Gastroesophageal sphincter (tissue), 4 donors: ENCODE measurements around the gene MAML3. TPM values are rescaled to one million over a fixed set of nuclear protein-coding genes. Genes with fewer than 3 reads are reported as not detected.
A peak's percentile ranks its signal among the peaks of the same experiment; 100 is the strongest.

Experiments
- ATAC-seq: fragments of 150-250 bp; one replicate; pipeline ENCODE4 v1.9.1; 2016; ENCODE audit warnings: mild to moderate bottlenecking, moderate library complexity
- H3K27ac ChIP-seq, 4 donors: fragments of 200-600 bp; sonication (generic) in 3 of 4; 1 replicate in 3 of 4; 2 replicates in 1 of 4; pipeline ENCODE4 v1.5.1; 2016 to 2019
- H3K27me3 ChIP-seq: fragments of 200-600 bp; sonication (generic); one replicate; pipeline ENCODE4 v1.5.1; 2019
- H3K36me3 ChIP-seq, 2 donors: fragments of 200-600 bp; sonication (generic); one replicate each; pipeline ENCODE4 v1.5.1; 2019; ENCODE audit warnings: control low read depth in 1 of 2
- H3K4me1 ChIP-seq, 3 donors: fragments of 200-600 bp; sonication (generic); 1 replicate in 2 of 3; 2 replicates in 1 of 3; pipeline ENCODE4 v1.5.1; 2016 to 2019; ENCODE audit warnings: control low read depth in 2 of 3
- H3K4me3 ChIP-seq, 2 donors: fragments of 200-600 bp; sonication (generic); one replicate each; pipeline ENCODE4 v1.5.1; 2019; ENCODE audit warnings: mild to moderate bottlenecking in 1 of 2, moderate library complexity in 1 of 2
- H3K9me3 ChIP-seq, 3 donors: fragments of 200-600 bp; sonication (generic); one replicate each; pipeline ENCODE4 v1.5.1; 2017 to 2019; ENCODE audit warnings: control low read depth in 2 of 3
- EP300 ChIP-seq: sonication (generic); formaldehyde crosslinking; IDR thresholded peaks from one replicate; pipeline ENCODE4 v1.6.1; 2017; ENCODE audit warnings: antibody characterized with exemption, mild to moderate bottlenecking
- POLR2A ChIP-seq, 2 donors: fragments of 450-650 bp; IDR thresholded peaks; one replicate each; pipeline ENCODE4 v1.6.1; 2017; ENCODE audit warnings: antibody characterized with exemption in 2 of 2, mild to moderate bottlenecking in 2 of 2, moderate library complexity in 1 of 2
- POLR2AphosphoS5 ChIP-seq: sonication (generic); formaldehyde crosslinking; IDR thresholded peaks from one replicate; pipeline ENCODE4 v1.6.1; 2017; ENCODE audit warnings: antibody characterized with exemption
- WGBS, 2 donors: methylation state at CpG; one replicate each; pipeline ENCODE4 v1.1.5; 2018; ENCODE audit warnings: low coverage in 1 of 2; 5-methylcytosine and 5-hydroxymethylcytosine counted together
- total RNA-seq, 4 donors: library from RNA; depleted of rRNA; stranded (reverse); fragments of >200 nt; gene quantifications; one replicate each; pipeline ENCODE4 v1.1.0, GENCODE V29; 2016
- TF ChIP-seq, protein P1 (sequence below), 4 experiments: fragments of 200-600 bp in 2 of 4; fragments of 450-650 bp in 2 of 4; sonication (generic) in 1 of 4; IDR thresholded peaks; one replicate each; pipeline ENCODE4 v1.5.1; 2017 to 2019; ENCODE audit warnings: antibody characterized with exemption in 4 of 4, mild to moderate bottlenecking in 2 of 4, moderate library complexity in 2 of 4

Gene MAML3
- total RNA-seq, 4 donors from 2014 or later = 5.3 to 10.6 (median 9.3) TPM

DNA sequence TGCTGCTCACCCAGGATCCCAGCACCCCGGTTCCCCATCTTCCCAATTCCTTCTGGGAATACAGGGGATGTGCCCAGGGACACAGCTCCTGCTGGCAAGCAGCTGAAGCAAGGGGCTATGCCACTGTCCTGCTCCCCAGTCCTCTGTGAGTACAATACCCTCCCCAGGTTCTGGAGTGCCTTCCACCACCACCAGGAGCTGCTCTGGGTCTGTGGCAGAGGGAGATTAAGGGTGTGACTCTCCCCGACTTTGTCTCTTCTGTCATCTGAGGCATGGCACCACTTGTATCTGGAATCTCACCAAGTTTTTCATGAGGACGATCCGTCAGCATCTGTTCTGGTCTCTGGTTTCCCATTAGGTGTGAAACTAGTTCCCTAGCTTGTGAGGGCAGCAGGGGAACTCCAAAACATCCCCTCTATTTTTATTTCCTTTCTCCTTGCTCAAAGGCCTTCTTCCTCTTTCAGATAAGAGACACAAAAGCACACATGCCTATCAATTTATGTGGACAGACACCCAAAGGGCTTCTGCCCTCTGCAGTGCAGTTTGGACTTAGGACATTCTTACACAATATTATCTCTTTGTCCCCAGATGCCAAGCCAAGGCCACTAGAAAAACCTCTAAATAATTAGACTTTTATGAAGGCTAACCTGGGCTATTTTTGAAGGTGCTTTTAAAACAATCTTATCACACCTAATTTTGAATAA lies 461.5 kb downstream of the MAML3 start:
- H3K4me1 ChIP-seq = peaks cover 0 to 12% (median 0%) of the 10 kb centered on the region in 3 donors
- no peak for ATAC-seq
- H3K27ac ChIP-seq = no peak overlapping the region
- no peaks in the 10 kb centered on the region for H3K27me3 ChIP-seq
- H3K36me3 ChIP-seq = peaks cover 0 to 24% of the 10 kb centered on the region in 2 donors
- no peak for TF ChIP-seq POLR2A (IDR thresholded peaks at IDR 0.05)
- no peak for TF ChIP-seq POLR2AphosphoS5
- TF ChIP-seq, protein P1, sequence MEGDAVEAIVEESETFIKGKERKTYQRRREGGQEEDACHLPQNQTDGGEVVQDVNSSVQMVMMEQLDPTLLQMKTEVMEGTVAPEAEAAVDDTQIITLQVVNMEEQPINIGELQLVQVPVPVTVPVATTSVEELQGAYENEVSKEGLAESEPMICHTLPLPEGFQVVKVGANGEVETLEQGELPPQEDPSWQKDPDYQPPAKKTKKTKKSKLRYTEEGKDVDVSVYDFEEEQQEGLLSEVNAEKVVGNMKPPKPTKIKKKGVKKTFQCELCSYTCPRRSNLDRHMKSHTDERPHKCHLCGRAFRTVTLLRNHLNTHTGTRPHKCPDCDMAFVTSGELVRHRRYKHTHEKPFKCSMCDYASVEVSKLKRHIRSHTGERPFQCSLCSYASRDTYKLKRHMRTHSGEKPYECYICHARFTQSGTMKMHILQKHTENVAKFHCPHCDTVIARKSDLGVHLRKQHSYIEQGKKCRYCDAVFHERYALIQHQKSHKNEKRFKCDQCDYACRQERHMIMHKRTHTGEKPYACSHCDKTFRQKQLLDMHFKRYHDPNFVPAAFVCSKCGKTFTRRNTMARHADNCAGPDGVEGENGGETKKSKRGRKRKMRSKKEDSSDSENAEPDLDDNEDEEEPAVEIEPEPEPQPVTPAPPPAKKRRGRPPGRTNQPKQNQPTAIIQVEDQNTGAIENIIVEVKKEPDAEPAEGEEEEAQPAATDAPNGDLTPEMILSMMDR (IDR thresholded peaks at IDR 0.05) = peak in 1 of 4 experiments; percentile 13
- TF ChIP-seq EP300 = no peak
- WGBS, 2 donors = 44% methylated on average over 3 of the region's 4 CpGs; no CpG with 5 or more reads in 1 of the 2 donors
- peaks cover 0 to 10% (median 0%) of the 10 kb centered on the region in 3 donors for H3K9me3 ChIP-seq
- H3K4me3 ChIP-seq = no peak overlapping the region

DNA sequence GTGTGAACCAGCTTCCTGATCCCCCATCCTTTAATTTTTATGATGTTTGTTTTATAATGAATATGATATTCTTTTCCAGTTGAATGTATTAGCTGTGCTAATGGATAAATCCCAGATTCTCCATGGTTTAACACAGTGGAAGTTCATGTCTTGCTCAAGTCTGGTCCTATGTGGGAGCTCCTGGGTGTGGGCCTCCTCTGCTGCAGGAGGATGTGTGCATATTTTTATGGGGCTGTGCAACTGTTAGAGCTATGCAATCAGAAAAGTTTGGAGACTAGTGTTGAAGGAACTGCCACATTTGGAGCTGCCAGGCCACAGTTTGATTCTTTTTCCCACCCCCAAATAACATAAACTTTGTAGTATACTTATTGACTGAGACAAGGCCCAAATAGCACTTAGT lies 463.6 kb downstream of the MAML3 start:
- no peak overlapping the region for H3K4me3 ChIP-seq
- TF ChIP-seq, protein P1 (IDR thresholded peaks at IDR 0.05) = no peak
- TF ChIP-seq EP300 (no peak), POLR2A (IDR thresholded peaks at IDR 0.05) (no peak), POLR2AphosphoS5 (no peak)
- H3K27ac ChIP-seq = no peak overlapping the region
- H3K9me3 ChIP-seq = no peaks in the 10 kb centered on the region
- H3K27me3 ChIP-seq = no peaks in the 10 kb centered on the region
- H3K4me1 ChIP-seq = peaks cover 0 to 33% (median 0%) of the 10 kb centered on the region in 3 donors
- peaks cover 0 to 6% of the 10 kb centered on the region in 2 donors for H3K36me3 ChIP-seq
- ATAC-seq = no peak

DNA sequence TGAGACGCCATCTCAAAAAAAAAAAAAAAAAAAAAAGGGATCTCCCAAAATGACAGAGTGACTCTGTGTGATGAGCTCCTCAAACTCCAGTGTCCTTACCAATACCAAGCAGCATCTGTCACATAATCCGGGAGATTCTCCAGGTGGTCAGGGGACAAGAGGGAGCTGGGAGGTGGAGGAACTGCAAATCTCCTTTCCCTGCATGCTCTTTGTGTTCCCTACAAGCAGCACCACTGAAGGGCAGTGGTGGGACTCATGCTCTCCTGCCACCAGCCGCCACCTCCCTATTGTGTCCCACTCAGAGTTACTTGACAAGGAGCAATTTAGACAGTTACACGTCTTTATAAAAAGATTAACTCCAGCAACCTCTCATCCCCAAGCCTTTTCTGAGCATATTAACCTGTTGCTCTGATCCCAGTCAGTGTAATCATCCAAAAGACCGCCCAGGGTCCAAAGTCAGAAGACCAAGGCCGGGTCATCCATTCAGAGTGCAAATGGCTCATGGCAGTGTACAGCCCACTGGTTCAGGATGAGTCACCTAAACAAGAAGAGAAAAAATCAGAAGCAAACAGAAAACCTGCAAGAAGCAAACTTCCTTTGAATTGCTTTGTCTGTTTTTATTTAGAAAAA lies 464.8 kb downstream of the MAML3 start:
- H3K27ac ChIP-seq = no peak overlapping the region
- ATAC-seq = no peak
- H3K36me3 ChIP-seq = peaks cover 0 to 7% of the 10 kb centered on the region in 2 donors
- peaks cover 0 to 35% (median 0%) of the 10 kb centered on the region in 3 donors for H3K4me1 ChIP-seq
- no peak overlapping the region for H3K4me3 ChIP-seq
- no peak for TF ChIP-seq EP300
- no peak for TF ChIP-seq POLR2A (IDR thresholded peaks at IDR 0.05)
- no peak for TF ChIP-seq POLR2AphosphoS5
- TF ChIP-seq, protein P1 (IDR thresholded peaks at IDR 0.05) = no peak
- H3K27me3 ChIP-seq = no peaks in the 10 kb centered on the region
- WGBS, 2 donors = 90 to 96% methylated on average over 3 to 4 of the region's 6 CpGs
- H3K9me3 ChIP-seq = no peaks in the 10 kb centered on the region

DNA sequence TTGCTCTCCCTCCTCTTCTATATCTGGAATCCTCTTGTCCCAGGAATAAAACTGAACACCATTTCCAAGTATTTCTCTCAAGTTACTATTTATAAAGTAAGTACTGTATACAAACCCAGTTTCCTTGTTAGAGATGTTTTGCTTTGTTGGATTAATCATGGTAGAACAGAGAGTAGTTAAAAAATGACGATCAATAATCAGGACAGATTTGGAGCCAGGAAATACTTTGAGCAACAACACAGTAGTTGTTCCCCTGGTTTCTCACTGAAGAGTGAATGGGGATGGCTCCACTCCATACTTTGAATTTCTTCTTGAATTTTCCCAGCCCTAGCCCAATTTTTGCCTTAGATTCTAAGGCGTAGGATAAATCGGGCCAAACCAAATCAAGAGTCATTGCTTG lies 467.0 kb downstream of the MAML3 start:
- H3K27ac ChIP-seq = peak overlapping the region in 3 of 4 donors; percentile 0 to 56 (median 15)
- H3K4me3 ChIP-seq = no peak overlapping the region
- H3K9me3 ChIP-seq = no peaks in the 10 kb centered on the region
- H3K4me1 ChIP-seq = peaks cover 7 to 43% (median 11%) of the 10 kb centered on the region in 3 donors
- ATAC-seq = no peak
- H3K27me3 ChIP-seq = no peaks in the 10 kb centered on the region
- TF ChIP-seq POLR2AphosphoS5 (no peak), POLR2A (IDR thresholded peaks at IDR 0.05) (no peak), EP300 (no peak)
- TF ChIP-seq, protein P1 (IDR thresholded peaks at IDR 0.05) = no peak
- WGBS, 2 donors = 50 to 67% methylated on average over 3 of the region's 3 CpGs
- H3K36me3 ChIP-seq = peaks cover 0 to 7% of the 10 kb centered on the region in 2 donors
